Epidermal melanocyte (primary cell): Measurements from ENCODE around the gene TLNRD1.

Experiments used
- DNase-seq: peaks from one replicate; pipeline ENCODE4 v3.0.0; 2011; ENCODE audit warnings: low spot score; ENCODE audit not compliant: insufficient read length

Gene TLNRD1

DNA sequence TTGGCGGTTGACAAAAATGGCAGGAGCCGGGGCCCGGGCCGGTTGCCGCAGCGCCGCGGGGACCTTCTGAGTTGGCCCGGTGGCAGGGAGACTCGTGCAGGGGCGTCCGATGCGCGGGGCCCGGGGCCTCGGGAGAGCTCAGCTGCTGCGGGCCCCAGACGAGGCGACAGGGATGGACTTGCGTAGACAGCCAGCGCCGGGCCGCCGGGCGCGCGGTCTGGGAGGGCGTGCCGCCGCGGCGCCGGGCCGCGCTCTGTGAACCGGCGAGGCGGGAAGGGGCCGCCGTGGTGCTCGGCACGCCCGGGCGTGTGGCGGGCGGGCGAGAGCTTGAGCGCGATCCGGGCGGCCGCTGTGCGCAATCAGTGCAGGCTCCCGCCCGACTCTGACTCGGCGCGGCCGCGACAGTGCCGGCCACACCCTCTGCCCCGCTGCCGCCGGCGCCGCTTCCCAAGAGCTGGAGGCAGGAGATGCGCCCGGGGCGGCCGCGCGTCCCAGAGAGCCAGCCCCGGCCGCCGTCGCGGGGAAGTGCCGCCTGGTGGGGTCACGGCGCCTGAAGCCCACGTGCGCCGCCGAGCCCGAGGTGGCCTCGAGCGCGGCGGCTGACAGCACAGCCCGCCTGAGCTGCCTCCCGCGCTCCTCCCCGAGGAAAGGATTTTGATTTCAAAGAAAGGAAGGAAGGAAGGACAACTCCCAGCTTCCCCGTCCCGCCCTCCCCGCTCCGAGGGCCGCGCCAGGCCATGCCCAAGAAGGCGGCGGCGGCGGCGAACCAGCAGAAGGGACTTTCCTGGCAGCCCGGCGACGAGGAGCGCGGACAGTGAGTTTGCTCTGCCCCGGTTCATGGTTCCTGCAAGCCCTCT is 657 bp downstream of the TLNRD1 start:
- DNase-seq, result no peak

DNA sequence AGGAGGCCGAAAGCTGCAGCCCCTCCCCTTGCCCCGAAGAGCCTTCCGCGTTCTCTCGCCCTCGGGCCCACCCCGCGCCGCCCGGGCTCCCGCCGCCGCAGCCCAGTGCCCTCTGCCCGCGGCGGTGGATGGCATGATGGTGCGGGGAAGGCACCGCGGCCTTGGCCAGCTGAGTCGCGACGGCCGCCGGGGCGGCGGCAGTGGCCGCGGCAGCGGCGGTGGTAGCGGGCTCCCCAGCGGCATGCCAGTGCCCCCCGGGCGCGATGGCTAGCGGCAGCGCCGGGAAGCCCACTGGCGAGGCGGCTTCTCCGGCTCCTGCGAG is 1.2 kb downstream of the TLNRD1 start:
- no peak for DNase-seq

DNA sequence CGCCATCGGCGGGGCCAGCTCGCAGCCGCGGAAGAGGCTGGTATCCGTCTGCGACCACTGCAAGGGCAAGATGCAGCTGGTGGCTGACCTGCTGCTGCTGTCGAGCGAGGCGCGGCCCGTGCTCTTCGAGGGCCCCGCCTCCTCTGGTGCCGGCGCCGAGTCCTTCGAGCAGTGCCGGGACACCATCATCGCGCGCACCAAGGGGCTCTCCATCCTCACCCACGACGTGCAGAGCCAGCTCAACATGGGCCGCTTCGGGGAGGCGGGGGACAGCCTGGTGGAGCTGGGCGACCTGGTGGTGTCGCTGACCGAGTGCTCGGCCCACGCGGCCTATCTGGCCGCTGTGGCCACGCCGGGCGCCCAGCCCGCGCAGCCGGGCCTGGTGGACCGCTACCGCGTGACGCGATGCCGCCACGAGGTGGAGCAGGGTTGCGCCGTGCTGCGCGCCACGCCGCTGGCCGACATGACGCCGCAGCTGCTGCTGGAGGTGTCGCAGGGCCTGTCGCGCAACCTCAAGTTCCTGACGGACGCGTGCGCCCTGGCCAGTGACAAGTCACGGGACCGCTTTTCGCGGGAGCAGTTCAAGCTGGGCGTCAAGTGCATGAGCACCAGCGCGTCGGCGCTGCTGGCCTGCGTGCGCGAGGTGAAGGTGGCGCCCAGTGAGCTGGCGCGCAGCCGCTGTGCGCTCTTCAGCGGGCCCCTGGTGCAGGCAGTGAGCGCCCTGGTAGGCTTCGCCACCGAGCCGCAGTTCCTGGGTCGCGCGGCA is 1.8 kb downstream of the TLNRD1 start:
- no peak for DNase-seq

DNA sequence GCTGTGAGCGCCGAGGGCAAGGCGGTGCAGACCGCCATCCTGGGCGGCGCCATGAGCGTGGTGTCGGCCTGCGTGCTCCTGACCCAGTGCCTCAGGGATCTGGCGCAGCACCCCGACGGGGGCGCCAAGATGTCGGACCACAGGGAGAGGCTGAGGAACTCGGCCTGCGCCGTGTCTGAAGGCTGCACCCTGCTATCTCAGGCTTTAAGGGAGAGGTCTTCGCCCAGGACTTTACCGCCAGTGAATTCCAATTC is 2.3 kb downstream of the TLNRD1 start:
- DNase-seq, result no peak

DNA sequence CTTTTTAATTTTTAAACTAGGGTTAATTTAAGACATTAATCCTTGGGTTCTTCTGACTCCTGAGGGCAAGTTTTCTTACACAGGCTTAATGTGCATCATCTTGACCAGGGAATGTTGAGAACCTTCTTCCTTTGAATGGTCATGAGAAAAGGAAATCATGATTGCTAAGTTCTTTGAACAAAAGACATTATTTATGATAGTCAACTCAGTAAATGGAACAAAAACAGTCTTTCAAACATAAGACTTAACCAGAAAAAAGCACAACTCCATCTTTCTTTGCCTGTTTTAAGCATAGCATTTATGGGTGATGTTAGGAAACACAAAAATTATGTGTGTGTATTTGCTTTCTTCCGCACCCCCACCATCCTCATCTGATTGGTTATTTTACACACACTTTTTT is 5.4 kb downstream of the TLNRD1 start:
- DNase-seq, result peak; percentile 51

DNA sequence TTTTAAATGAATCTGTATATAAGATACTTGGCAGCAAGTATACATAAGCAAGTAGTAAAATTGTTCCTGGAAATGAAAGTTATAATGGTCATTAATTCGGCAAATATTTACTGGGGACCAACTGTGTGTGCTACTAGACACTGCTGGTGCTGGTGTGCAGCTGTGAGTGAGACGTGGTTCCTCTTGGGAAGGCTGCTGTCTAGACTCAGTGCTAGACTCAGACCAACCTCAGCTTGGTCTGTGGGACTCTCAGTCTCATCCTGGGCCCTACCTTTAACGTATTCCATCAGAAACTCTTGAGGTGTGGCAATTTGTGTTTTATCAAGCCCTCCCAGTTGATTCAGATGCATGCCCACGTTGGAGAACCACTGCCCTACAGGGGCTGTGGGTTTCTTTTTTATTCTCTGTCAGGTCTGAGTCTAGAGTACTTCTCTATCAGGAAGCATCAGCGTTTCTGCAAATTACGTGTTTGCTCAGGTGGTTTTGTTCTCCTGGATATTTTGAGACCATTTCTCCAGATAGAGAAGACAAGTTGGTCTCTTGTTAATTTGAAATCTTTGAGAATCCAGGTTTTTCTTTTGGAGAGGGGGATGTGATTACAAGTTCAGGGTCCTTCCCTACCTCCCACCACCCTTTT is 6.8 kb downstream of the TLNRD1 start:
- DNase-seq, result no peak

DNA sequence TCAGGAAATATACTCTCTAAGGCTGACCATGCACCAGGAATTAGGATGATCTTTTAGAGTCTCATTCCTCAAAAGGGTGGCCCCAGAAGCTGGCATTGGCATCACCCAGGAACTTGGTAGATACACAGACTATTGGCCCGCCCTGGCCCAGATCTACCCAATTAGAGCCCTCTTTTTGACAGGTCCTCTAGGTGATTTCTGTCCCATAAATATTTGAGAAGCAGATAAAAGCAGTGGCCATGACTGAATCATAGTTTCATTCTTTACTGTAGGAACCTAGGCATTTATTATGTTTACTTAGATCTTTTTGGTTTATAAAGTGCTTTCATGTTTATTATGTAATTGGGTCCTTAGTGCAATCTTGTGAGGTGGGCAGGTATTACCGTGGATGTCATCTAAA is 7.6 kb downstream of the TLNRD1 start:
- no peak for DNase-seq

DNA sequence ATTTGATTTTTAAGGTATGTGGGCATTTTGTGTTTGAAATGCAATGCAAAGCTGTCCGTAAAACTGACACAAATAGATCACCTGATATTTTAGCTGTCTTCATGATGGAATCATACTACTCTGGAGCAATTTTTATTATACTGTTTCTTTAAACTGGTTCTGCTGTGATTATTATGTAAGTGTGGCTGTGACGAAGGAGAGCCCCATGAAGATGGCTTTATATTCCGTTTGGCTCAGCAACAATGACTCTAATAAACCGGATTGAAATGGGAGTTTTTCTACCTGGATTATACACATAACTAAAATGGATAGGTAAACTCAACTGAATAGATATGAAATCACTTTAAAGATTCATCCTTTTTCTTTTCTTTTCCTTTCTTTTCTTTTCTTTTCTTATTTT is 9.4 kb downstream of the TLNRD1 start:
- DNase-seq, result no peak

DNA sequence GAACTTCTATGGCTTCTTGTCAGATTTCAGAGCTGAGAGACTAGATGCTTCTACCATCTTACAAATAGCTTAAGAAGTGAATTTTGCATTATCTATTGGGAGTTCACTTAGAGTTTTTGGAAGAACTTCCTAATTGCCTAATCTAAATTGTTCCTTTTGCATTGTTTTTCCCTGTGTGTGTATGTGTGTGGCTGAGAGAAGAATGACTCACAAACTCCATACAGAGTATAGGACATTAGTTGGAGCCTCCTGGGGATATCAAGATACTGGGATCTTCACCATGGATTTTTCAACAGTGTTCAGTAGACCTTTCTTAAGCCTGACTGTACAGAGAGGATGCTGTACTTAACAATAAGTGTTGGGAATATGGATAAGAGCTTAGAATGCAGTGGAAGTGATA is 10.9 kb downstream of the TLNRD1 start:
- no peak for DNase-seq

DNA sequence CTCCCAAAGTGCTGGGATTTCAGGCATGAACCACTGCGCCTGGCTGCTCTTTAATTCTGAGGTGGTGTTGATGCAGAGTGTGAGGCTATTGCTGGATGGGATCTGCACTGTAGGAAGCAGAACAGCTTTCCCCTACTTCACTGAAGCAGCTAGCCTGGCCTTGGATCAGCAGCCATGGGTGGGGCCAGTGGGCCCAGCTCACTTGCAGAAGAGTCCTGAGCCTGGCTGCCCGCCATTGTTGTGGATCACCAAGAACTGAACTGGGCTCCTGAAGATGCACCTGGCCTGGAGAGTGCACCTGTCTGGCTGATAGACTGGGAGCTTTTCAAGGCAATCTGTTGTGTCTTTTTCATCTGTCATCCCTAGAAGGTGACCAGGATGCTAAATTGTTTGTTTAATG is 11.9 kb downstream of the TLNRD1 start:
- no peak for DNase-seq

DNA sequence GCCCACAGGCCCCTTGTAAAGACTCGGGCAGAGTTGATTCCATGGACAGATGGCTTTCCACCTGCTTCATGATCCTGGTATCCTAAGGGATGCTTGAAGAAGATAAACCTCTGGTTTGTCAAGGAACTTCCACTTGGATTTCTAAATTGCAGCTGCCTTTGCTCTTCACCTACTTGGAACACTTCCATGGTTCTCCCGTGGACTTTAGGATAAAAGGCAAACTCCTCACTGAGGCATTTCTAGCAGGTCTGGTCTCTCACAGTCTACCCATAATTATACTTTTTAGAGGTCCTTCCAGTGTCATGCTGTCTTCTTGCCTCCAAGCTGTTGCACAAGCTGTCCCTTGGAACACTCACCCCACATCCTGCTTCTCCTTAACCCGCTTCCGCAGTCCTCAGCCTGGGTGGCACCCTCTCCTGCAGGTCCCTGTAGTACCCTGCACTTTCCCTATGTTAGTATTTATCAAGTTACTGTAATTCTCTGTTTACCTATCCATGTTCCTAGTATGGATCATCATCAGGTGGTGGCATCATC is 12.7 kb downstream of the TLNRD1 start:
- no peak for DNase-seq

DNA sequence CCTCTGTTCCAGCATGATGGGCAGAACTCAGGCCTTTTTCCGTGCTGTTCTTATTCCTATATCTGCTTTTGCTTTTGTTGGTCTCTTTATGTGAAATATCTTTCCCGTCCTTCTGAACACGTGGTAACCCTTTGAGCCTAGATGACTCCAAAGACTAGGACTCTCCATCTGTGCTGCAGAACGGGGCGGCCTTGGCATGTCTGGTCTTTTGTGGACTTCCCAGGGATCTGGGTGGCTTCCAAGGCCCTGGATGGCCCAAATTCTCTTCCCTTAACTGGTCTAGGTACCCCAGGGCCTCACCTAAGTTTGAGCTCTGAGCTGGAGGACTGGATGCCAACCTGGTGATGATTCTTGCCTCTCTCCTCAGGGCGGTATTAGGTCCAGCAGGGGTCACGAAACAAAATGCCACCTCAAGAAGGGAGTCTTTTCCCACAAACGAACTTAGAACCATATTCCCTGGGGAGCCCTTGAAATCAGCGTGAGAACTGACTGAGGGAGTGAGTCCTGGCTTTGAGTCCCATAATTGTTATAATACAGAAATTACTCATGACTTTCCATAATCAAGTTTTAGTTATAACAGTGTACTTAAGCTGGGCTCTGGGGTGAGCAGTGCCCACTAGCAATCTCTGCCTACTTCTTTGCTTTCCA is 13.8 kb downstream of the TLNRD1 start:
- DNase-seq, result no peak

DNA sequence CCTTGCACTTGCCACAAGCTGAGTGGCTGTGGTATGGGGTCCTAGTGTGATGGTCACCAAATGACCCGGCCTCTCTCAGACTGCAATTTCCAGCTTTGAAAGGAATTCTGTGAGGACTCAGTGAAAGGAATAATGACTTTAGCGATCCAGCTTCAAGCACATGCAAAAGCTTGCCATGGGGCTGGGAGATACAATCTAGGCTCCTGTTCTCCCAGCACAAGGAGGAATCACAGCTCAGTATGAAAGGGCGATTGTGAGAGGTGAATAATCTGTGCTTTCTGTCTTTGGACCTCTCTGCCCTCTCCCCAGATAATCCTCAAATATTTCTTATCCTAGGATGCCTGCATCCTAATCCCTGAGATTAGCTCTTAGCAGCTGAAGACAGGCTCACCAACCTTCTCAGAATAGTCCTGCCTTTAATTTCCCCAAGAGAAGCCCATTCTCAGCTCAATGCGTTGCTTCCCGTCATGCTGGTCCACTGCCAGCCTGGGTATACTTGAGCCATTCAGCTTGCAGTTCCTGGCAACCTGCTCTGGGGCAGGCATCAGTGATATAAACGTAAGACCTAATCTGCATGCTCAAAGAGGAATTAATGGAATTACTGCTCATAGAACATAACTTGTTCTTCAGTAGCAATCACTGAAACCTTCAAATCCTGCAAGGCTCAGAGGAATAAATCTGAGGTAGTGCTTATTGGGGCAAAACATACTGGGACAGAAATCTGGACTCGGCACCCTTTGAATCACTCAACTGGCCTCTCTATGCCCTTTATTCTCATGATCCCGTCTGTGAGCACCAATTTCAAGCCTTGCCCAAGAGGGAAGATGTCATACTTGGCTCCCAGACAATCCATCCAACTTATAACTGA is 15.1 kb downstream of the TLNRD1 start:
- peak; percentile 68 for DNase-seq

DNA sequence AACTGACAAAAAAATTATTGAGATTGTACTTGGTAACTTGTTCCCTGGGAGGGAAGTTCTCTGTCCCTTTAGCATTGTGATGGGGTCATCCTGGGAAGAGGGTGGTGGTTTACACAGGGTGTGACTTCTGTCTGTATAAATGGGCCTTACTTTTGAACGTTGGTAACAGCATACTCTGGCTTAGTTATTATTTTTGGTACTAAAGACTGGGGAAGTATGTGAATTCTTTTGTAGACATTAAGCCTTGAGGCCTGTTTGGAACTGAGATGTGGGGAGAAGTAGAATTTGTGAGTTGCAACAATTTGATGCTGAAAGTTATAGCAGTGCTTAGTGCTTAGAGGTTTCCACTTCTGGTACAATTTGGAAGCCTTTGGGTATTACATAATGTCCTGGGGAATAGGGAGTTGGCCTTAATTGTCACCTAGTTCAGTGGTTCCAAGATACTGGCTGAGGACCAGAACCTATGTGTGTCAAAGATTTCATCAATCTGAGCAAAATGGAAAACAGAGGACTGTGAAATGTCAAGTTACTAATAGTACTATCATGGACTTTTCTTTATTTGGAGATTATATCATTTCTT is 15.9 kb downstream of the TLNRD1 start:
- DNase-seq, result no peak

DNA sequence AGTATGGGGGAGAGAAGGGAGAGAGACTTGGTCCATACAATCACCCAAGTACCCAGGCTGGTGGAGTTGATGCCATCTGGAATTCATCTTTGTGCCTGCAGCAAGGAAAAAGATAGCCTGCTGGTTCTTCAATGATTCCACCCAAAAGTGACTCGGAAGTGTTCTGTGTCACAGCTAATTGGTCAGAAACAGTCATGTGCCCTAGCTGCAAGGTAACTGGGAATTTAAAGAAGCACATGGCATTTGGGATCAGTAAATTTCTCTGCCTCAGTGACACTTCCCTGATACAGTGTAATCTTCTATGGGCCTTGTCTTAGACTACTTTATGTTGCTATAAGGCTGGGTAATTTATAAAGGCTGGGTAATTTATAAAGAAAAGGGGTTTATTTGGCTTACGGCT is 17.5 kb downstream of the TLNRD1 start:
- no peak for DNase-seq

DNA sequence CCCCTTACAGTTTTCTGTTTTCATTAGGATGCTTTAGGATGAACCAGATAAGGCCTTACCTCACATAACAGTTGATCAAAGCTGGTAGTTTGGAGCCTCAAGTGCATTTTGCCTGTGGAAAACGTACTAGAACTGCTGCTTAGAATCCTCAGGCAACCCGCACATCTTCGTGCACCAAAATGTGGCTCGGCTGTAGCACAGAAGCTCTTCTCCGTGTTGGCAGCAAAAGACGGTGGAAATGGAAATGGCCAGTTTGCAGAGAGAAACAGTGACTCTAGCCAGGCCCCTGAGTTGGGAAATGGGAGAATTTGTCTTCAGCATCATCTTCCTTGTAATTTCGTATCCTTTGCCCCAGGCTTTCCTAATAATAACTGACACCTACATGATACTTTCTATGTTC is 20.6 kb downstream of the TLNRD1 start:
- DNase-seq, result no peak

DNA sequence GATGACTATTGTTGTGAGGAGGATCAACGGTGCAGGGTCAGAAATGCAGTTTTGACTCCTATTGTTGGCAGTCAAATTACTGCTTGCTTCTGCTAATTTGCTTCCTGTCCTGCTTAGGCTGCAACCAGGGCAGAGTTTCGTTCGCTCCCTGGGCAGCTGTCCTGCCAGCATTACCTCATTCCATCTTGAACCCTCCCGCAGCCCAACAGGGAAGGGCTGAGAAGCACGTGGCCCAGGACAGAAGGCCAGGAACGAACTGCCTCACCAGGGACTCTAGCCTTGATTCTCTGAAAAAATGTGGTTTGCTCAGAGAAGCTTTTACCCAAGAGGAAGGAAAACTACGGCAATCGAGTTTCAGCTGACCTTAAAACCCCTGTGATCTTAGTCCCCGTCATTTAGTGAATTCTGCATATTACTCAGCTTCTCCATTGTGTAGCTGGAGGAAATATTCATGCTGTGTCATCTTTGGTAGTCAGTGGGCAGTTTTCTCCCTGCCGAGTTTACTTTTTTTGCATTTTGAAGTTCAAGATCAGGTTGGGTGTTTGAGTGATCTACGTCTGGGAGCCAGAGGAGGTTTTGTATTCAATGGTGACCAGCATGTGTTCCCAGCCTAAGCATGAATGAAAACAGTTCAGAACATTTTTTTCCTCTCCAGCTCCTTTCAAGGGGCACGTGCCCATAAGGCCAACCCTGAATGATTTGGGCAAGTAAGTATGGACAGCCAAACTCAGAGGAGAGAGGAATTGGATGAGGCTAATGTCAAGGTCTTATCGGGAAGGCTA is 23.0 kb downstream of the TLNRD1 start:
- no peak for DNase-seq

DNA sequence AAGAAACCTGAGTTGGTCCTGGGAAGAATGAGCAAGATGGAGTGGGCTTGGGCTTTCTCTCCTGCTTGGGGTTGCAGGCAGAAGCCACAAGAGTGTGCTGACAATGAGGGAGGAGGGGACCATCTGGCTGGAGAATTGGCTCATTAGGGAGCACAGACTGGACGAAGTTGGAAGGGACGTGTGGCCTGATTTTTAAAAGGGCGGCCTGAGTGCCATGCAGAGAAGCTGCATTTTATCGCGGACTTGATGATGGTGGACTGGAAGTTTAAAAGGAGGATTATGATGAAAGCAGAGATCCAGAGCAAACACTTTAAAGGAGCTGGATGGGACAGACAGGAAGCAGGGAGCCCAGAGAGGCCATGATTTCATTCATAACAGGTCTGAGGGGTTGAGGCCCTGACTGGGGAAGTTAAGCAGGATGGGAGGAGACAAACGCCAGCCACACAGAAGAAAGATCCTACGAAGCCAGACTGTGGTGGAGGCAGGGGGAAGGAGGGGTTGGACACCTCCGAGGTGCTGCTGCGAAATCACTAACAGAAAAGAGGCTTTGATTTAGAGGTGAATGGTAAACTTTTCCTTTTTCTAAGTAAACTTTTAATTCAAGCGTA is 23.6 kb downstream of the TLNRD1 start:
- no peak for DNase-seq

DNA sequence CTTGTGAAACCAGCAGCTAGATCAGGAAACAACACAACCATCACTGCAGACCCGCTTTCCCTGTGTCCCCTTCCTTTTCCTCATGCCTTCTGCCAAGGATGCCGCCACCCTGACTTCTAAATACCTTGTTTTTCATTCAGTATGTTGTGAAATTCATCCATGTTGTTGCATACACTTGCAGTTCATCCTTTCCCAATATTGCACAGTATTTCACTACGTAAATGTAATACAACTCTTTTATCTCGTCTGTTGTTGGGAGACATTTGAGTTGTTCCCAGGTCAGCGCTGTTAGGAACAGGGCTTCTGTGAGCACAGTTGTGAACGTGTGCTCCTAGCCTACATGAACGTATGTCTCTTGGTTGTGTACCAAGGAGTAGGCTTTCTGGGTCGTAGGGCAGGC is 24.2 kb downstream of the TLNRD1 start:
- no peak for DNase-seq
